Astrocyte (in vitro differentiated cells and primary cell): ENCODE data around the gene RHOG.
"Not testable (repeated sequence)": the region's sequence is repeated elsewhere in the genome, so short reads cannot be mapped to it uniquely, and the experiment has no call there.

Experiments
- EZH2 ChIP-seq: IDR thresholded peaks from 2 replicates; pipeline ENCODE4 v1.6.1; 2012; ENCODE audit warnings: mild to moderate bottlenecking, low read length, inconsistent platforms; ENCODE audit not compliant: insufficient read depth
- TF ChIP-seq, protein P1 (sequence below): IDR thresholded peaks from 2 replicates; pipeline ENCODE4 v1.5.1; 2011; ENCODE audit warnings: low read depth, mild to moderate bottlenecking, inconsistent platforms, low read length, moderate library complexity; ENCODE audit not compliant: insufficient read depth

DNA sequence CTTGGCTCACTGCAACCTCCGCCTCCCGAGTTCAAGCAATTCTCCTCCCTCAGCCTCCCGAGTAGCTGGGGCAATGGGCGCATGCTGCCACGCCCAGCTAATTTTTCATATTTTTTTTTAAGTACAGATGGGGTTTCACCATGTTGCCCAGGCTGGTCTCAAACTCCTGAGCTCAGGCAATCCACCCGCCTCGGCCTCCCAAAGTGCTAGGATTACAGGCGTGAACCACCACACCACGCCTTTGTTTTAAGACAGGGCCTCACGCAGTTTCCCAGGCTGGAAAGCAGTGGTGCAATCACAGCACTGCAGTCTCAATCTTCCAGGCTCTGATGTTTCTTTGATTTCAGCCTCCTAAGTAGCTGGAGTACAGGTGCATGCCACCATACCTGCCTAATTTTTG, 46.4 kb downstream of the RHOG start:
- TF ChIP-seq, protein P1, sequence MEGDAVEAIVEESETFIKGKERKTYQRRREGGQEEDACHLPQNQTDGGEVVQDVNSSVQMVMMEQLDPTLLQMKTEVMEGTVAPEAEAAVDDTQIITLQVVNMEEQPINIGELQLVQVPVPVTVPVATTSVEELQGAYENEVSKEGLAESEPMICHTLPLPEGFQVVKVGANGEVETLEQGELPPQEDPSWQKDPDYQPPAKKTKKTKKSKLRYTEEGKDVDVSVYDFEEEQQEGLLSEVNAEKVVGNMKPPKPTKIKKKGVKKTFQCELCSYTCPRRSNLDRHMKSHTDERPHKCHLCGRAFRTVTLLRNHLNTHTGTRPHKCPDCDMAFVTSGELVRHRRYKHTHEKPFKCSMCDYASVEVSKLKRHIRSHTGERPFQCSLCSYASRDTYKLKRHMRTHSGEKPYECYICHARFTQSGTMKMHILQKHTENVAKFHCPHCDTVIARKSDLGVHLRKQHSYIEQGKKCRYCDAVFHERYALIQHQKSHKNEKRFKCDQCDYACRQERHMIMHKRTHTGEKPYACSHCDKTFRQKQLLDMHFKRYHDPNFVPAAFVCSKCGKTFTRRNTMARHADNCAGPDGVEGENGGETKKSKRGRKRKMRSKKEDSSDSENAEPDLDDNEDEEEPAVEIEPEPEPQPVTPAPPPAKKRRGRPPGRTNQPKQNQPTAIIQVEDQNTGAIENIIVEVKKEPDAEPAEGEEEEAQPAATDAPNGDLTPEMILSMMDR = not testable (repeated sequence)
- not testable (repeated sequence) for TF ChIP-seq EZH2
